Measurements from ENCODE around the gene ZFPM1. TPM values are rescaled to one million over a fixed set of nuclear protein-coding genes. Genes with fewer than 3 reads are reported as not detected.

The ZFPM1 gene
- total RNA-seq, 2 donors from 2014 or later, result 10.9 to 11.4 TPM

DNA sequence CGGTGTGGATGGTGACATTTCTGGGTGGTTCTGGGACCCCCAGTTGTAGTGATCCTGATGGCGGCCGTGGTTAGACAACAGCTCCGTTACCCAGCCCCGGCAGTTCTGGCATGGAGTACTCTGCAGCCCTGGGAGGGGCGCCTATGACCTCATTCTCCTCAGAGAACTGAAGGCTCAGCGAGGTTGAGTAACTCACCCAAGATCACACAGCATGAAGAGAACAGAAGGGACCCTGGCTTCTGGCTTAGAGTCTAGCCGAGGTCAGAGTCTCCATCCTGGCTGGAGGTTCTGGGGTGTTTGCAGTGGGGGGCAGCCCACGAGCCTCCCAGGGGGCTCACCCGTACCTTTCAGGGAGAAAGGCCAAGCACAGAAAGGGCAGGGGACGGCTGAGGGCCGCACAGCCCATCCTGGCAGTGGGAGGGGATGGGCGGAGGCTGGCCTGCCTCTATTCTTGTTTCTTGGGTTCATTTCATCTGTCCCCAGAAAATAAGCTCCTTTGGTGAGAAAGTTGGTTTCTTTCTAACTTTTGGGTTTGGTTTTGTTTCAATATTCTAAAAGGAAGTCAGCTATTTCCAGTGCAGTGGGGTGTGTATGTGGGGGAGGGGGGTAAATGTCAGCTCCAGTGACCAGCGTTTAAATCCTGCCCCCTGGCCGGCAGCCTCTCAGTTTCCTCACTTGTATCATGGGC is 13.2 kb downstream of the ZFPM1 start:
- Histone ChIP-seq H3K27me3 (no peaks in the 10 kb centered on the region), H3K4me1 (peaks cover 87% of the 10 kb centered on the region), H3K27ac (peak overlapping the region in 1 of 4 donors; percentile 8), H3K4me3 (no peak overlapping the region), H3K36me3 (replicated peaks in 1 of 2; ENCODE audit: insufficient read depth in 1 of 2, low read depth in 2 of 2) (no peaks in the 10 kb centered on the region), H3K9me3 (no peaks in the 10 kb centered on the region)
- no peak for ATAC-seq
- no peak for DNase-seq
- intact Hi-C loops (cut with DNase I), result no loop called here
- TF ChIP-seq, protein P1, sequence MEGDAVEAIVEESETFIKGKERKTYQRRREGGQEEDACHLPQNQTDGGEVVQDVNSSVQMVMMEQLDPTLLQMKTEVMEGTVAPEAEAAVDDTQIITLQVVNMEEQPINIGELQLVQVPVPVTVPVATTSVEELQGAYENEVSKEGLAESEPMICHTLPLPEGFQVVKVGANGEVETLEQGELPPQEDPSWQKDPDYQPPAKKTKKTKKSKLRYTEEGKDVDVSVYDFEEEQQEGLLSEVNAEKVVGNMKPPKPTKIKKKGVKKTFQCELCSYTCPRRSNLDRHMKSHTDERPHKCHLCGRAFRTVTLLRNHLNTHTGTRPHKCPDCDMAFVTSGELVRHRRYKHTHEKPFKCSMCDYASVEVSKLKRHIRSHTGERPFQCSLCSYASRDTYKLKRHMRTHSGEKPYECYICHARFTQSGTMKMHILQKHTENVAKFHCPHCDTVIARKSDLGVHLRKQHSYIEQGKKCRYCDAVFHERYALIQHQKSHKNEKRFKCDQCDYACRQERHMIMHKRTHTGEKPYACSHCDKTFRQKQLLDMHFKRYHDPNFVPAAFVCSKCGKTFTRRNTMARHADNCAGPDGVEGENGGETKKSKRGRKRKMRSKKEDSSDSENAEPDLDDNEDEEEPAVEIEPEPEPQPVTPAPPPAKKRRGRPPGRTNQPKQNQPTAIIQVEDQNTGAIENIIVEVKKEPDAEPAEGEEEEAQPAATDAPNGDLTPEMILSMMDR (IDR thresholded peaks at IDR 0.05), result no peak
- no peak for TF ChIP-seq POLR2A (IDR thresholded peaks at IDR 0.05)
- WGBS, 2 donors, result 67 to 75% methylated on average over 8 to 15 of the region's 15 CpGs

DNA sequence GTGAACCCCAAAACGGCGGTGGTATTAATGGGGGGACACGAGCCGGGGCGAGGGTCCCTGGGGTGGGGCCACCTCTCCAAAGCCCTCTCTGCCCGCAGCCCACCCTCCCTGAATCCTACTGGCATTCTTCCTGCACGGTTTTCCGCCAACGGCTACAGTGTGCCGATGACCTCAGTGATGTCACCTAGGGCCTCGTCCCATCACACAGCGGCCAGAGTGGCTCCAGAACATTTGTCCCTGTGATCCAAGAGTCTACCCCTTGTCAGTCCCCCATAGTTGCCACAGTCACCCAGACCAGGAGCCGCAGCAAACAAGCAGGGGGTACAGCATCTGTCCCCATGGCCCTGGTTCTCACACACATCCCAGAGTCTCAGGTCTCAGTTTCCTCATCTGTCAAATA is 13.9 kb downstream of the ZFPM1 start:
- TF ChIP-seq POLR2A (IDR thresholded peaks at IDR 0.05), result no peak
- TF ChIP-seq, protein P1 (IDR thresholded peaks at IDR 0.05), result no peak
- WGBS, 2 donors, result 85 to 90% methylated on average over 2 to 13 of the region's 13 CpGs
- H3K4me3 ChIP-seq, result no peak overlapping the region
- H3K27me3 ChIP-seq, result no peaks in the 10 kb centered on the region
- ATAC-seq (no peak), DNase-seq (no peak)
- no peaks in the 10 kb centered on the region for H3K36me3 ChIP-seq (replicated peaks in 1 of 2; ENCODE audit: insufficient read depth in 1 of 2, low read depth in 2 of 2)
- no peaks in the 10 kb centered on the region for H3K9me3 ChIP-seq
- no peak overlapping the region for H3K27ac ChIP-seq
- intact Hi-C loops (cut with DNase I), result no loop called here
- H3K4me1 ChIP-seq, result peaks cover 87% of the 10 kb centered on the region

DNA sequence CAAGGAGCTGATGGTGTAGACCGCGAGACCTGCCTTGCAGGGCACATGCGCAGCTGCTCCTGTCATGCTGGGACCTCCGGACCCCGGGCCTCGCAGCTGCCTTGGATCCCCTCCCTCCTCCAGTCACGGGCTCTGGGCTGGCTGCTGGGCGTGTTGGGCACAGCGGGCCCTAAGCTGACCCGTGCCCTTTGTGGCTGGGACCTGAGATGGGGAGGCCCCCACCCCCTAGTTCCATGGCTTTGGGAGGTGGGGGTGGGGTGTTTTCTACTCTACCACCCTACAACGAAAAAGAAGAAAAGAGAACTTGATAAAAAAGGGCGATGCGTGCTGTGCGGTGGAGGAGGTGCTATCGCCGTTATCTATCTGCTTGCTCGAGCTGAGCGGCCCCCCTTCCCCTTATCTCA is 14.5 kb downstream of the ZFPM1 start:
- no peak overlapping the region for H3K27ac ChIP-seq
- 78 to 84% methylated on average over 15 to 18 of the region's 18 CpGs for WGBS, 2 donors
- intact Hi-C loops (cut with DNase I), result no loop called here
- TF ChIP-seq, protein P1 (IDR thresholded peaks at IDR 0.05), result no peak
- no peak for TF ChIP-seq POLR2A (IDR thresholded peaks at IDR 0.05)
- peaks cover 85% of the 10 kb centered on the region for H3K4me1 ChIP-seq
- no peaks in the 10 kb centered on the region for H3K9me3 ChIP-seq
- ATAC-seq, result no peak
- no peak overlapping the region for H3K4me3 ChIP-seq
- no peaks in the 10 kb centered on the region for H3K27me3 ChIP-seq
- H3K36me3 ChIP-seq (replicated peaks in 1 of 2; ENCODE audit: insufficient read depth in 1 of 2, low read depth in 2 of 2), result no peaks in the 10 kb centered on the region
- no peak for DNase-seq

DNA sequence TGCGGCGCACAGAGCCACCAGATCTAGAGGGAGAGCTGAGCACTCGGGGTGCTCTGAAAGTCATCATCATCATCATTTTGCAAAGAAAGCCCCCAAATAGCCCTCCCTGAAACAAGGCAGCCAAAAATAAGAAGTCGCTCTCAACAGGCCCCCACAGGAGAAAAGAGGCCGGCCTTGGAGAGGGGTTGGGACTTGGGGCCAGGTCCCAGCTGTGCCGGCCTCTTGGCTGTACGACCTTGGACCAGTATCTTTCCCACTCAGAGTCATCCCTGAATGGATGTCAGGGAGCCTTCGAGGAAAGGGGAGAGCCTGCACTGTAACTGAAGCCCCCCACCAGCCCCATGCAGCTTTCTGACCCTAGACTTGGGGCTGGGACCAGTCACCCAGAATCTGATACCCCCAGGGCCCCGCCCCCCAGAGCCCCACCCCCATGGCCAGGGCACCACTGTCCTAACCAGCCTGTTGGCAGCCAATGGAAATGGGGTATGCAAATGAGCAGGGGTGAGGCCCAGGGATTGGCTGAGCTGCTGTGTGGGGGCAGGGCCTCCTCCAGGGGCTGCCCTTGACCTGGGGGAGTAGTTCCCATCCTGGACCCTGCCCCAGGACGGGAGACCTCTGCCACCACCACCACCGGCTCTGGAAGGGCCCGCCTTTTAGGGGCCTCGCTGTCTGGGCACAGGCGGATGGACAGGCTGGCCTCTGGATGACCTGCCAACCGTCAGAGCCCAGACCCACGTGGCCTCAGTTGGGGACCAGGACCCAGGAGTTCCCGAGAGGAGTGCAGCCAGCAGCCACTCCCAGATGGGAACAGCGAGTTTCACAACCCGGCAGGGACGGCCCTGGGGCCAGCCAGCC is 15.4 kb downstream of the ZFPM1 start:
- intact Hi-C loops (cut with DNase I), result no loop called here
- H3K9me3 ChIP-seq, result no peaks in the 10 kb centered on the region
- H3K27ac ChIP-seq, result no peak overlapping the region
- peaks cover 85% of the 10 kb centered on the region for H3K4me1 ChIP-seq
- no peak overlapping the region for H3K4me3 ChIP-seq
- peak; percentile 30 for ATAC-seq
- 47 to 51% methylated on average over 13 to 15 of the region's 20 CpGs for WGBS, 2 donors
- peak in 3 of 4 donors; percentile 47 to 54 (median 53) for DNase-seq
- TF ChIP-seq, protein P1 (IDR thresholded peaks at IDR 0.05), result no peak
- no peak for TF ChIP-seq POLR2A (IDR thresholded peaks at IDR 0.05)
- no peaks in the 10 kb centered on the region for H3K36me3 ChIP-seq (replicated peaks in 1 of 2; ENCODE audit: insufficient read depth in 1 of 2, low read depth in 2 of 2)
- no peaks in the 10 kb centered on the region for H3K27me3 ChIP-seq

All from body of pancreas (tissue), 4 donors.